NCI-H2029 (cell line): ENCODE data around the gene TTC23L.
"Not testable (repeated sequence)": the region's sequence is repeated elsewhere in the genome, so short reads cannot be mapped to it uniquely, and the experiment has no call there.

Experiments used
- DNase-seq: peaks from one replicate; lab custom pipeline; 2025; lab: John Stamatoyannopoulos, UW

Gene TTC23L

GRCh38 chr5:34876275-34876674 lies 37.3 kb downstream of the TTC23L start:
- no peak for DNase-seq

- DNase-seq, result no peak
Observed at GRCh38 chr5:34881246-34881645, 42.3 kb downstream of the TTC23L start.

GRCh38 chr5:34886392-34887119 lies 47.6 kb downstream of the TTC23L start:
- DNase-seq, result no peak

- no peak for DNase-seq
Observed at GRCh38 chr5:34889394-34889793, 50.4 kb downstream of the TTC23L start.

- DNase-seq, result no peak
Observed at GRCh38 chr5:34891981-34892380, 53.0 kb downstream of the TTC23L start.

- no peak for DNase-seq
Observed at GRCh38 chr5:34892414-34892813, 53.5 kb downstream of the TTC23L start.

GRCh38 chr5:34894716-34895115 lies 55.8 kb downstream of the TTC23L start:
- no peak for DNase-seq

- no peak for DNase-seq
Observed at GRCh38 chr5:34895641-34896419, 56.9 kb downstream of the TTC23L start.

- DNase-seq, result no peak
Observed at GRCh38 chr5:34897646-34898045, 58.7 kb downstream of the TTC23L start.

- peak; percentile 67 for DNase-seq
Observed at GRCh38 chr5:34898258-34898895, 59.4 kb downstream of the TTC23L start.

GRCh38 chr5:34899066-34899465 lies 60.1 kb downstream of the TTC23L start:
- no peak for DNase-seq

- no peak for DNase-seq
Observed at GRCh38 chr5:34900652-34901051, 61.7 kb downstream of the TTC23L start.

GRCh38 chr5:34903260-34903659 lies 64.3 kb downstream of the TTC23L start:
- no peak for DNase-seq

GRCh38 chr5:34905564-34905963 lies 66.6 kb downstream of the TTC23L start:
- no peak for DNase-seq

- DNase-seq, result no peak
Observed at GRCh38 chr5:34913072-34913471, 74.1 kb downstream of the TTC23L start.

GRCh38 chr5:34914671-34915138 lies 75.7 kb downstream of the TTC23L start:
- no peak for DNase-seq

- DNase-seq, result peak; percentile 96
Observed at GRCh38 chr5:34915139-34915855, 76.3 kb downstream of the TTC23L start, which contains the start of the genes BRIX1 and RAD1. Gene BRIX1, plus strand, starts transcription at chr5:34915711. Its CDS starts 28 bp downstream, at chr5:34915739. Gene RAD1, minus strand, starts transcription at chr5:34915504. Its CDS starts 612 bp downstream, at chr5:34914892.

GRCh38 chr5:34915856-34916192 lies 76.9 kb downstream of the TTC23L start:
- DNase-seq, result no peak

GRCh38 chr5:34916518-34916917 lies 77.6 kb downstream of the TTC23L start:
- DNase-seq, result no peak

- no peak for DNase-seq
Observed at GRCh38 chr5:34918025-34918424, 79.1 kb downstream of the TTC23L start.

- no peak for DNase-seq
Observed at GRCh38 chr5:34919077-34919476, 80.1 kb downstream of the TTC23L start.

GRCh38 chr5:34923256-34923655 lies 84.3 kb downstream of the TTC23L start:
- DNase-seq, result not testable (repeated sequence)
